BE2C (cell line): ENCODE data around the gene LMO7.

Experiments used
- DNase-seq: peaks from one replicate; pipeline ENCODE4 v3.0.0-alpha.2; 2020
- H3K27me3 ChIP-seq: fragments of 250-450 bp; sonication (Bioruptor Pico); 2 replicates; pipeline ENCODE4 v1.5.1; 2020; ENCODE audit warnings: mild to moderate bottlenecking
- H3K36me3 ChIP-seq: fragments of 250-450 bp; sonication (Bioruptor Pico); 2 replicates; pipeline ENCODE4 v1.5.1; 2020; ENCODE audit warnings: mild to moderate bottlenecking
- H3K4me1 ChIP-seq: fragments of 250-450 bp; sonication (Bioruptor Pico); 2 replicates; pipeline ENCODE4 v1.5.1; 2020
- H3K4me3 ChIP-seq: 2 replicates; pipeline ENCODE4 v1.5.1; 2011; ENCODE audit warnings: low read depth, low read length
- H3K9me3 ChIP-seq: fragments of 250-450 bp; sonication (Bioruptor Pico); 2 replicates; pipeline ENCODE4 v1.5.1; 2020
- TF ChIP-seq, protein P1 (sequence below): IDR thresholded peaks from 2 replicates; pipeline ENCODE4 v1.5.1; 2012; ENCODE audit warnings: mild to moderate bottlenecking, low read depth, low read length

The LMO7 gene

DNA sequence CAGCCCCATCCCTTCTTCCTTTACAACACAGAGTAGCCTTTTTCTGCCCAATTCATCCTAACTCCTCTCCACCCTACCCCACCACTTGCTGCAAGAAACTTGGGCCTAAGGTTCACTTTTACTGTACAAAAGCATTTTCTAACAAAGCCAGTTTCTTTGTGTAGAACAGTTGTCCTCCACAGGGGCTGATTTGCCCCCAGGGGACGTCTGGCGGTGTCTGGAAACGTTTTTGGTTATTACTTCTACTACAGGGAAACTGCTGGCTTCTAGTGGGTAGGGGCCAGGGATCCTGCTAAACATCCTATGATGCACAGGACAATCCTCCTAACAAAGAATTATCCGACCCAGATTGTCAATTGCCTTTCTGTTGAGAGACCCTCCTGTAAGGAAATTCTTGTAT is 7.3 kb upstream of the LMO7 start:
- Histone ChIP-seq H3K4me1 (no peaks in the 10 kb centered on the region; the same call in 1 of the 2 replicates), H3K36me3 (no peaks in the 10 kb centered on the region; the same call in 1 of the 2 replicates), H3K27me3 (no peaks in the 10 kb centered on the region), H3K4me3 (no peak overlapping the region), H3K9me3 (no peaks in the 10 kb centered on the region)
- TF ChIP-seq, protein P1, sequence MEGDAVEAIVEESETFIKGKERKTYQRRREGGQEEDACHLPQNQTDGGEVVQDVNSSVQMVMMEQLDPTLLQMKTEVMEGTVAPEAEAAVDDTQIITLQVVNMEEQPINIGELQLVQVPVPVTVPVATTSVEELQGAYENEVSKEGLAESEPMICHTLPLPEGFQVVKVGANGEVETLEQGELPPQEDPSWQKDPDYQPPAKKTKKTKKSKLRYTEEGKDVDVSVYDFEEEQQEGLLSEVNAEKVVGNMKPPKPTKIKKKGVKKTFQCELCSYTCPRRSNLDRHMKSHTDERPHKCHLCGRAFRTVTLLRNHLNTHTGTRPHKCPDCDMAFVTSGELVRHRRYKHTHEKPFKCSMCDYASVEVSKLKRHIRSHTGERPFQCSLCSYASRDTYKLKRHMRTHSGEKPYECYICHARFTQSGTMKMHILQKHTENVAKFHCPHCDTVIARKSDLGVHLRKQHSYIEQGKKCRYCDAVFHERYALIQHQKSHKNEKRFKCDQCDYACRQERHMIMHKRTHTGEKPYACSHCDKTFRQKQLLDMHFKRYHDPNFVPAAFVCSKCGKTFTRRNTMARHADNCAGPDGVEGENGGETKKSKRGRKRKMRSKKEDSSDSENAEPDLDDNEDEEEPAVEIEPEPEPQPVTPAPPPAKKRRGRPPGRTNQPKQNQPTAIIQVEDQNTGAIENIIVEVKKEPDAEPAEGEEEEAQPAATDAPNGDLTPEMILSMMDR: no peak
- DNase-seq: peak; percentile 64

DNA sequence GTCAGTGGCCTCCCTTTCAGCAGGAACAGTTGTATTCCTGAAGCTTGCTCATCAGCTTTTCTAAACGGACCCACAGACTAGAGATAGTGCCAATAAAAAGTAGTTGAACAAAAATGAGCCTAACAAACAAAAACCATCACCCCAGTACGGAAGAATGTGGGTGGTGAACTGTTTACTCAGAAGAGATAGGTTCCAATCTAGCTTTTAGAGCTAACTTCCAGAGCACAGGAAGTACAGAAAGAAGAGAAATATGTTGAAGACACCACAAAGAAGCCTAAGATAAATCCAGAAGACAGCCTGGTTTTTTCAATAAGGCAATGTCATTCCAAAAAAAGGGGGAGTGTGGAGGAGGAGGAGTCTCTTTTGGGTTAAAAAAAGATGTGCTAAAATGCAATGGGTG is 2.8 kb upstream of the LMO7 start:
- DNase-seq: no peak
- no peaks in the 10 kb centered on the region for H3K9me3 ChIP-seq

DNA sequence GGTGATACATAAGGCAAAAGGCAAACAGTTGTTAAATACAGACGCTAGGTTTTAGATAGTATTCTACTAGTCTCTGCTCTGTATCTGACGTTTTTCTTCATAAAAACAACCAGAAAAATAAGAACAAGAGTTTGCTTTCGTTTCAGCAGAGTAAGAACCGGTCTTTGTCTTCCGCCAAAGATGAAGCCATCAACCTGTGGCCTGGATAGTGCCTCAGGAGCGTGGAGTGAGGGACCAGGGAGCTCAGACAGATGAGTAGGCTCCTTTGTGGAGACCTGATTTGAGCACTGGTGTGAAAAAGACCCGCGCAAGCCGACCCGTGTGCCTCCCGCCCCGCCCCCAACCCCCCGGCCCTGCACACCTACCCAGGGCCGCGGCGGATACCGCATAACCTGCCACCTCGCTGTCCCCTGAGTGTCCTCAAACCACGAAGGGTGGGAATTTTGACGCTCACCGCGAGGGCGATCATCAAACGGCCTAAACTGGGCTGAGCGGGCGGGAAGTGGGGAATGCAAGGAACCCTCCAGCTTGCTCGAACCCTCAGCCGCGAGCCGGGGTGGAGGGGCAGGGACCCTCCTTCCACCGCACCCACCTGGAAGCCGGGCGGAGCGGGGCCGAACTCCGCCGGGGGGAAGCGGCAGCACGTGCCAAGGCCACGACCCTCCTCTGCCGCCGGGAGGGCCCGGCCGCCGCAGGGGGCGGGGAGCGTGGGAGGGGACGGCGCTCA is 866 bp upstream of the LMO7 start:
- DNase-seq: no peak
- Histone ChIP-seq H3K27me3 (peaks cover 13% of the 10 kb centered on the region), H3K36me3 (no peaks in the 10 kb centered on the region)

More for the DNA sequence above, 2.8 kb upstream of the LMO7 start:
- TF ChIP-seq, protein P1: no peak
- Histone ChIP-seq H3K4me3 (no peak overlapping the region), H3K36me3 (no peaks in the 10 kb centered on the region), H3K4me1 (no peaks in the 10 kb centered on the region; the same call in 1 of the 2 replicates), H3K27me3 (peaks cover 13% of the 10 kb centered on the region)

DNA sequence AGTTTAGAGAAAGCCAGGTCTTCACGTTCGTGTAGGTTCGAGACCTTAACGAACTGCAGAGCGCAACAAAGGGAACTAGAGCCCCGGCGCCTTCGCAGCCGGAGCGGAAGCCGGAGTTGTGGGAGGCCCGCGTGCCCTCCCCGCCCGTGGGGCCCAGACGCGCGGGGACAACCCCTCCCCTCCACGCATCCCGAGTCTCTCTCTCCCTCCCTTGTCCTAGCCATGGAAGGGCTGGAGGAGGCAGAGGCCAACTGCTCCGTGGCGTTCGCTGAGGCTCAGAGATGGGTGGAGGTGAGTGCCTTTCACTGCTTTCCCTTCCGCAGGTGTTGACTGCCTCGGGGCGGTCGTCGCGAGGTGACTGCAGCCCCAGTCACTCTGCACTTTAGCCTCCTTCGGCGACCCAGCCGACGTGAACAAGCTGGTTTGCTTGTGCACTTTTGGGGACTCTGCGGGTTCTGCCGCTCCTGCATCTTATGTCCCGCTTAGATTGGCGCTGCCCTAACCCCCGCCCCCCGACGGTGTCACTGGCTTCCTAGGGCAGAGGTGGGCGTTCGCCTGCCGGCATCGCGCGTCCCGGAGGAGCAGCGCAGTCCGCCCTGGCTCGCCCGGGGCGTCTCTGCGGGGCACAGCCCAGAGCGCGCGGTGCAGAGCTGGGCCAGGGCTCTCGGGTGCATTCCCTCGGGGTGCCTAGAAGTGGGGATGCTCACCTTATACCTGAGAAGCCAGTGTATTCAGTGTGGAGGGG is 478 bp downstream of the LMO7 start:
- peak overlapping the region; percentile 69 for H3K4me3 ChIP-seq
- H3K4me1 ChIP-seq: no peaks in the 10 kb centered on the region
- no peaks in the 10 kb centered on the region for H3K9me3 ChIP-seq
- TF ChIP-seq, protein P1: no peak
- H3K27me3 ChIP-seq: peaks cover 13% of the 10 kb centered on the region
- DNase-seq: peak; percentile 22
- no peaks in the 10 kb centered on the region for H3K36me3 ChIP-seq

More for the DNA sequence above, 866 bp upstream of the LMO7 start:
- Histone ChIP-seq H3K4me1 (no peaks in the 10 kb centered on the region), H3K4me3 (no peak overlapping the region), H3K9me3 (no peaks in the 10 kb centered on the region)
- TF ChIP-seq, protein P1: no peak

DNA sequence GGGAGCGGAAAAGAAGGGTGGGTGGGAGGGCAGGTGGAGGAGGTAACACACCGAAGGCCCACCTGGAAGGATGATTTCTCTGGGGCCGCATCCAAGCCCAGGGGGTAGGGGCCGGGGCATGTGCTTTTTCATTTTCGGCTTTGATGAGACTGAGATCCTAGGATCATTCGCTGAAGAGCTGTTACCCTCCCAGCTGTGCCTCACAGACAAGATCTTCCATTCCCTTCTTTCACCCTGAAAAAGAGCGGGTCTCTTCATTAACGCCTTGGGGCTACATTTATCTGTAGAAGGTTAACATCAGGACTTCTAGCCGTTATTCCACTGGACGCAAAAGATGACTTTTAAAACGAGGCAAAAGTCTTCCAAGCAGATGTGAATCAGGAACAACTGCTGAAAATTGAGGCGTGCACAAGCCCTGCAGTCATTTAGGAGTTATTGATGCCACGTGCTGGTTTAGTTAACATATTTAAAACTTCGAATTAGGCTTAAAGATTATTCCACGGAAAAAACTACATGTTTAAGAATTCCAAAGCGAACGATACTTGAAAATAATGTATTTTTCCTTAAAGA is 1.1 kb downstream of the LMO7 start:
- no peaks in the 10 kb centered on the region for H3K9me3 ChIP-seq
- H3K27me3 ChIP-seq: peaks cover 13% of the 10 kb centered on the region
- no peaks in the 10 kb centered on the region for H3K36me3 ChIP-seq
- TF ChIP-seq, protein P1: no peak
- DNase-seq: no peak
- no peak overlapping the region for H3K4me3 ChIP-seq
- H3K4me1 ChIP-seq: no peaks in the 10 kb centered on the region
